HepG2 (cell line): Measurements from ENCODE around the gene IGLL1. TPM values are rescaled to one million over a fixed set of nuclear protein-coding genes. Genes with fewer than 3 reads are reported as not detected.
"Not testable (repeated sequence)": the region's sequence is repeated elsewhere in the genome, so short reads cannot be mapped to it uniquely, and the experiment has no call there.

ENCODE experiments used
- ATAC-seq: fragments of 200-7000 bp; cut with Tn5 transposase; 3 replicates; pipeline ENCODE4 v1.9.1; 2020; ENCODE audit warnings: mild to moderate bottlenecking, moderate library complexity
- BruUV-seq: library from RNA; stranded (reverse); fragments of 400-500 nt; replicated peaks from 2 replicates; lab custom pipeline; 2021; lab: Mats Ljungman, UMichigan
- CTCF ChIA-PET: fragments of 300-600 bp; formaldehyde crosslinking; extraction: SDS; loops from one replicate; lab custom pipeline; 2021; ENCODE audit warnings: low total read pairs, inconsistent platforms, low intra/inter-chr PET ratio; lab: Yijun Ruan, JAX
- POLR2A ChIA-PET: fragments of 350-600 bp; sonication (Branson Sonifier 250); formaldehyde crosslinking; loops from one replicate; lab custom pipeline; 2020; ENCODE audit warnings: antibody characterized with exemption, inconsistent platforms; lab: Yijun Ruan, JAX
- DNase-seq: peaks from one replicate; pipeline ENCODE4 v3.0.0-alpha.2; 2015; ENCODE audit warnings: low spot score
- FAIRE-seq: peaks from 3 replicates; lab custom pipeline; 2011; peaks lifted over from hg19 to GRCh38; lab: Jason Lieb, UNC
- H2AFZ ChIP-seq: one replicate; pipeline ENCODE4 v1.6.1; 2011; ENCODE audit warnings: low read length, inconsistent platforms
- H3K27ac ChIP-seq: fragments of 300-600 bp; 3 replicates; pipeline ENCODE4 v1.8.0; 2011; ENCODE audit warnings: mixed run types, mild to moderate bottlenecking, mixed read lengths, low read length, inconsistent platforms; ENCODE audit not compliant: insufficient read depth; ENCODE audit errors: extremely low read length
- H3K27me3 ChIP-seq, 2 experiments: fragments of 200-600 bp in 1 of 2; 2 replicates in 1 of 2; 3 replicates in 1 of 2; pipeline versions ENCODE4 v1.6.0 to v1.8.0; 2011; ENCODE audit warnings: low read length in 2 of 2, mild to moderate bottlenecking in 2 of 2, moderate library complexity in 2 of 2, inconsistent platforms in 1 of 2; ENCODE audit not compliant: insufficient read depth in 2 of 2, control insufficient read depth in 1 of 2
- H3K36me3 ChIP-seq, 2 experiments: fragments of 200-600 bp in 1 of 2; replicated peaks in 1 of 2; 2 replicates in 1 of 2; 3 replicates in 1 of 2; pipeline versions ENCODE4 v1.5.1 to v1.8.0; 2011; ENCODE audit warnings: low read length in 2 of 2, inconsistent platforms in 1 of 2; ENCODE audit not compliant: insufficient read depth in 2 of 2, control insufficient read depth in 1 of 2
- H3K4me1 ChIP-seq: 2 replicates; pipeline ENCODE4 v1.5.1; 2012; ENCODE audit warnings: low read length, inconsistent platforms; ENCODE audit not compliant: insufficient read depth
- H3K4me2 ChIP-seq: 2 replicates; pipeline ENCODE4 v1.6.0; 2011; ENCODE audit warnings: low read depth, low read length, inconsistent platforms
- H3K4me3 ChIP-seq, 3 experiments: fragments of 200-600 bp in 1 of 3; sonication (generic), shearing (Covaris generic) in 1 of 3; replicated peaks in 1 of 3; 2 replicates each; pipeline ENCODE4 v1.5.1; 2011 to 2016; ENCODE audit warnings: low read length in 3 of 3, inconsistent platforms in 2 of 3, low read depth in 2 of 3, mild to moderate bottlenecking in 2 of 3, control low read depth in 1 of 3, mixed read lengths in 1 of 3; ENCODE audit not compliant: insufficient read depth in 1 of 3
- H3K79me2 ChIP-seq: one replicate; pipeline ENCODE4 v1.6.1; 2011; ENCODE audit warnings: low read length, inconsistent platforms; ENCODE audit not compliant: insufficient read depth
- H3K9ac ChIP-seq: 2 replicates; pipeline ENCODE4 v1.6.0; 2011; ENCODE audit warnings: mild to moderate bottlenecking, low read depth, low read length, inconsistent platforms; ENCODE audit not compliant: insufficient read depth
- H3K9me3 ChIP-seq: 2 replicates; pipeline ENCODE4 v1.5.1; 2012; ENCODE audit warnings: mild to moderate bottlenecking, low read length
- H4K20me1 ChIP-seq: 2 replicates; pipeline ENCODE4 v1.6.0; 2011; ENCODE audit warnings: inconsistent platforms, mild to moderate bottlenecking, low read length, moderate library complexity; ENCODE audit not compliant: insufficient read depth
- PITX1 ChIP-seq: sonication (generic); formaldehyde crosslinking; IDR thresholded peaks from 2 replicates; pipeline ENCODE4 v1.5.1; 2020; ENCODE audit warnings: mild to moderate bottlenecking, missing genetic modification reagents
- ZMYM3 ChIP-seq: sonication (generic); formaldehyde crosslinking; IDR thresholded peaks from 2 replicates; pipeline ENCODE4 v1.5.1; 2020; ENCODE audit warnings: mild to moderate bottlenecking, missing genetic modification reagents
- ZNF468 ChIP-seq: sonication (generic); formaldehyde crosslinking; IDR thresholded peaks from 2 replicates; pipeline ENCODE4 v1.8.0; 2022; ENCODE audit warnings: mild to moderate bottlenecking, moderate library complexity, missing genetic modification reagents
- ZNF629 ChIP-seq: sonication (generic); formaldehyde crosslinking; conservative IDR thresholded peaks from 2 replicates; pipeline ENCODE4 v1.5.0; 2020; ENCODE audit warnings: missing genetic modification reagents
- ZNF7 ChIP-seq: IDR thresholded peaks from 2 replicates; pipeline ENCODE4 v1.6.1; 2016; ENCODE audit warnings: missing biosample characterization, missing genetic modification reagents
- WGBS: methylation state at CpG from one replicate; pipeline ENCODE4 v1.1.6; 2017; ENCODE audit warnings: low lambda C conversion rate; 5-methylcytosine and 5-hydroxymethylcytosine counted together
- in situ Hi-C: cut with HindIII; loops from 2 replicates; pipeline ENCODE4 v1.10.0; 2017; ENCODE audit warnings: low pct_unique_long_range_greater_than_20kb; ENCODE audit not compliant: extremely low pct_ligation_motif_present
- intact Hi-C: fragments of 100-400 bp; cut with micrococcal nuclease; formaldehyde crosslinking; loops from one replicate; pipeline ENCODE4 v1.10.0; 2022; ENCODE audit not compliant: unreplicated experiment
- polyA plus RNA-seq, 8 experiments: library from polyadenylated mRNA; depleted of rRNA in 3 of 8; stranded (reverse) in 7 of 8; unstranded in 1 of 8; fragments of >200 nt; fragmentation: Illumina TruSeq in 4 of 8; extraction: Trizol in 4 of 8; gene quantifications; 2 replicates each; pipeline versions ENCODE4 v1.2.1 to v1.2.3, GENCODE V29; 2011 to 2016; ENCODE audit warnings: low read depth in 4 of 8, missing spikeins in 1 of 8, mixed read lengths in 1 of 8; ENCODE audit not compliant: insufficient read depth in 1 of 8
- total RNA-seq, 5 experiments: library from RNA; depleted of rRNA; stranded (reverse); fragments of >200 nt; fragmentation: Illumina TruSeq; extraction: Trizol; gene quantifications; 2 replicates each; pipeline ENCODE4 v1.2.3, GENCODE V29; 2016; ENCODE audit warnings: low read depth in 1 of 5
- TF ChIP-seq, protein P1 (sequence below): sonication (generic); formaldehyde crosslinking; IDR thresholded peaks from 2 replicates; pipeline ENCODE4 v1.9.0; 2022; ENCODE audit warnings: low read depth, missing genetic modification reagents
- TF ChIP-seq, protein P2 (sequence below): sonication (generic); formaldehyde crosslinking; IDR thresholded peaks from 2 replicates; pipeline ENCODE4 v1.4.0; 2020; ENCODE audit warnings: missing genetic modification reagents

IGLL1 gene
- total and polyA plus RNA-seq, 2 of the 13 experiments (the other 11 are each of a cell fraction or from before 2014, with no cell fraction given) = not detected

DNA sequence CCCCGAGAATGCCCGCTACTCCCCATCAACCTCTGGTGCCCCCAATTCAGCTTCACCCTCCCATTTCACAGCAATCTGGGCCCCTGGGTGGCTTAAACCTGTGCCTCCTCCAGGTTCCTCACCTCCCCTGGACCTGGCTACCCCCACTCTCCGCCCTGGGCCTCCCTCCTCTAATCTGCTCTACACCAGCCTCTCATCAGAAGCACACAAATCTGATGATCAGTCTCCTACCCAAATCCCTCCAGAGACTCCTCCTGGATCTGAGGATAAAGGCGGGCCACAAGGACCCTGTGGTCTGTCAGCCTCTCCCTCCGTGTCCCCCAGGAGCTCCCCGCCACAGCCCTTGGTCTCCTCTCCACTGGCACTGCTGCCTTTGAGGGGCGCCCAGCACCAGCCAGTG, 23.2 kb upstream of the IGLL1 start (continued):
- TF ChIP-seq, protein P1, sequence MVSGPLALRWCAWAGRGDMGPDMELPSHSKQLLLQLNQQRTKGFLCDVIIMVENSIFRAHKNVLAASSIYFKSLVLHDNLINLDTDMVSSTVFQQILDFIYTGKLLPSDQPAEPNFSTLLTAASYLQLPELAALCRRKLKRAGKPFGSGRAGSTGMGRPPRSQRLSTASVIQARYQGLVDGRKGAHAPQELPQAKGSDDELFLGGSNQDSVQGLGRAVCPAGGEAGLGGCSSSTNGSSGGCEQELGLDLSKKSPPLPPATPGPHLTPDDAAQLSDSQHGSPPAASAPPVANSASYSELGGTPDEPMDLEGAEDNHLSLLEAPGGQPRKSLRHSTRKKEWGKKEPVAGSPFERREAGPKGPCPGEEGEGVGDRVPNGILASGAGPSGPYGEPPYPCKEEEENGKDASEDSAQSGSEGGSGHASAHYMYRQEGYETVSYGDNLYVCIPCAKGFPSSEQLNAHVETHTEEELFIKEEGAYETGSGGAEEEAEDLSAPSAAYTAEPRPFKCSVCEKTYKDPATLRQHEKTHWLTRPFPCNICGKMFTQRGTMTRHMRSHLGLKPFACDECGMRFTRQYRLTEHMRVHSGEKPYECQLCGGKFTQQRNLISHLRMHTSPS = no peak
- TF ChIP-seq ZNF7 (CRISPR knock-in tag) = no peak
- no peak for TF ChIP-seq PITX1 (CRISPR knock-in tag)

DNA sequence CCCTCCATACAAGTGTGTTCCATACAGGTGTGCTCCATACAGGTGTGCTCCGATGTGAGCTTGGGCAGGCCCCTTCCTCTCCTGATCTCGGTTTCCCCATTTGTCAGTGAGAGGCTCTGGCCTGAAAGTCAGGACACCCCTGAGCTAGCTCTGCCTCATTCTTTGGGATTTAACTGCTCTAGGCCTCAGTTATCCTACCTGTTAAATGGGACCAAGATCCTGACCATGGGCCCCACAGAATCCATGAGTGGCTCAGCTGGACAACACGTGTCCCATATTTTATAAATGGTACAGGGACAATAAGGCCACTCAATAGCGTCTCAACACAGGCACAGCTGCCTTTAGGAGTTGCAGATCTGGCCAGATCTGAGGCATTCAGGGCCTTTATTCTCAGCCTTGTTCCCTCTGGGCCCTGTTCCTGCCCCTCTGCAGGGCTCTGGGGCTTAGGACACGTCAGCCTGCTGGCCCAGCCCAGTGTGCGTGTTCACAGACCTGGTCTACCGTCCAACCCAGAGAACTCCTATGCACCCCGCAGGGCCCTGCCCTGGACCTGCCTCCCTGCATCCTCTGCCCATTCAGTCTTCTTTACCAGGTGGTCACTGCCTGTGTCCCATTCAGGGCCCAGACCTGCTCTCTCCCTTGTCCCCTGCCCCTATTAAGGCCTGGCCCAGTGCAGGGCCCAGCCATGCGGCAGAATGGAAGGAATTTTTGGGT, 18.9 kb upstream of the IGLL1 start:
- no peak for FAIRE-seq
- in situ Hi-C loops (loop anchor here (25.0 kb wide), 1 partner anchor 112 kb away; no protein-coding TSS in a partner anchor), intact Hi-C loops (no loop called here)
- Histone ChIP-seq H3K79me2 (no peaks in the 10 kb centered on the region), H3K9ac (no peak overlapping the region), H3K9me3 (no peaks in the 10 kb centered on the region), H3K27ac (no peak overlapping the region), H2AFZ (no peak overlapping the region), H3K4me3 (no peak overlapping the region), H4K20me1 (no peaks in the 10 kb centered on the region), H3K36me3 (no peaks in the 10 kb centered on the region), H3K4me2 (no peak overlapping the region), H3K4me1 (peaks cover 27% of the 10 kb centered on the region), H3K27me3 (no peaks in the 10 kb centered on the region)
- CTCF ChIA-PET = no interaction called here
- no TSS peak for BruUV-seq
- TF ChIP-seq ZNF629 (peak; percentile 90), ZMYM3 (CRISPR knock-in tag) (peak; percentile 47; the same call in 1 of the 2 replicates), ZNF468 (no peak)
- TF ChIP-seq, protein P2, sequence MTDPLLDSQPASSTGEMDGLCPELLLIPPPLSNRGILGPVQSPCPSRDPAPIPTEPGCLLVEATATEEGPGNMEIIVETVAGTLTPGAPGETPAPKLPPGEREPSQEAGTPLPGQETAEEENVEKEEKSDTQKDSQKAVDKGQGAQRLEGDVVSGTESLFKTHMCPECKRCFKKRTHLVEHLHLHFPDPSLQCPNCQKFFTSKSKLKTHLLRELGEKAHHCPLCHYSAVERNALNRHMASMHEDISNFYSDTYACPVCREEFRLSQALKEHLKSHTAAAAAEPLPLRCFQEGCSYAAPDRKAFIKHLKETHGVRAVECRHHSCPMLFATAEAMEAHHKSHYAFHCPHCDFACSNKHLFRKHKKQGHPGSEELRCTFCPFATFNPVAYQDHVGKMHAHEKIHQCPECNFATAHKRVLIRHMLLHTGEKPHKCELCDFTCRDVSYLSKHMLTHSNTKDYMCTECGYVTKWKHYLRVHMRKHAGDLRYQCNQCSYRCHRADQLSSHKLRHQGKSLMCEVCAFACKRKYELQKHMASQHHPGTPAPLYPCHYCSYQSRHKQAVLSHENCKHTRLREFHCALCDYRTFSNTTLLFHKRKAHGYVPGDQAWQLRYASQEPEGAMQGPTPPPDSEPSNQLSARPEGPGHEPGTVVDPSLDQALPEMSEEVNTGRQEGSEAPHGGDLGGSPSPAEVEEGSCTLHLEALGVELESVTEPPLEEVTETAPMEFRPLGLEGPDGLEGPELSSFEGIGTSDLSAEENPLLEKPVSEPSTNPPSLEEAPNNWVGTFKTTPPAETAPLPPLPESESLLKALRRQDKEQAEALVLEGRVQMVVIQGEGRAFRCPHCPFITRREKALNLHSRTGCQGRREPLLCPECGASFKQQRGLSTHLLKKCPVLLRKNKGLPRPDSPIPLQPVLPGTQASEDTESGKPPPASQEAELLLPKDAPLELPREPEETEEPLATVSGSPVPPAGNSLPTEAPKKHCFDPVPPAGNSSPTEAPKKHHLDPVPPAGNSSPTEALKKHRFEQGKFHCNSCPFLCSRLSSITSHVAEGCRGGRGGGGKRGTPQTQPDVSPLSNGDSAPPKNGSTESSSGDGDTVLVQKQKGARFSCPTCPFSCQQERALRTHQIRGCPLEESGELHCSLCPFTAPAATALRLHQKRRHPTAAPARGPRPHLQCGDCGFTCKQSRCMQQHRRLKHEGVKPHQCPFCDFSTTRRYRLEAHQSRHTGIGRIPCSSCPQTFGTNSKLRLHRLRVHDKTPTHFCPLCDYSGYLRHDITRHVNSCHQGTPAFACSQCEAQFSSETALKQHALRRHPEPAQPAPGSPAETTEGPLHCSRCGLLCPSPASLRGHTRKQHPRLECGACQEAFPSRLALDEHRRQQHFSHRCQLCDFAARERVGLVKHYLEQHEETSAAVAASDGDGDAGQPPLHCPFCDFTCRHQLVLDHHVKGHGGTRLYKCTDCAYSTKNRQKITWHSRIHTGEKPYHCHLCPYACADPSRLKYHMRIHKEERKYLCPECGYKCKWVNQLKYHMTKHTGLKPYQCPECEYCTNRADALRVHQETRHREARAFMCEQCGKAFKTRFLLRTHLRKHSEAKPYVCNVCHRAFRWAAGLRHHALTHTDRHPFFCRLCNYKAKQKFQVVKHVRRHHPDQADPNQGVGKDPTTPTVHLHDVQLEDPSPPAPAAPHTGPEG (CRISPR knock-in tag) = no peak
- 56% methylated on average over 3 of the region's 9 CpGs for WGBS
- DNase-seq = no peak
- no peak for ATAC-seq
- POLR2A ChIA-PET = no interaction called here

DNA sequence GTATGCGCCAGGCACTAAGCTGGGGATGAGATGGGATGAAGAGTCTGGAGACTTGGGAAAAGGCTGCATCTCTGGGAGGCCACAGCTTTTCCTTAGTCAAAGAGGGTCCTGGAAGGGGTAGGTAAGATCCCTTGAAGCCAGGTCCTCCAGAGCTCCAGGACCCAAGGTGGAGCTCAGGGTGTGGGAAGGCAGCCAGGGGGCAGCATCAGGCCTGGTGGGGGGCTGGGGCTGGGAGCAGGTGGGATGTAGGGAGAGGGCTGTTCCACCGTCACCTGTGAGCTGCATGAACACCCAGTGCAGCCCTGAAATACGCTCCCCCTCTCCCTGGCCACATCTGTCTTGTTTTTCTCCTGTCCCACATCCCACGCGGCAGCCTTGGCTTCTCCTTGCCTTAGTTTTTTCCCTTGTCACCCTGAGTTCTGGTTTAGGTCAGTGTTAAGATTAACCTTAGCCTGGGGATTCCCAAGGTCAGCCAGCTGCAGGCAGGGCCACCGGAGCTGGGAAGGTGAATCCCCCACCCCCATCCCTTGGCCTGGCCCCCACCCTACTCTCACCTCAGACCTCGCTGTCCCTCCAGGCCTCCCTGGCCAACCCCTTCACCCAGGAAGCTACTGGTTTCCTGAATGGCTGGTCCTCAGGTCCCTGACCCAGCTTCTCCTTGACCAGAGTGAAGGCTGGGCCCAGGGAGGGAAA, 17.6 kb upstream of the IGLL1 start:
- H3K27ac ChIP-seq, H4K20me1 ChIP-seq, POLR2A ChIA-PET, FAIRE-seq, H3K4me3 ChIP-seq, H3K9me3 ChIP-seq, BruUV-seq, H3K9ac ChIP-seq, intact Hi-C loops, H3K79me2 ChIP-seq, H2AFZ ChIP-seq, H3K4me2 ChIP-seq, CTCF ChIA-PET, H3K27me3 ChIP-seq, DNase-seq, H3K36me3 ChIP-seq: not testable (repeated sequence)
- peak; percentile 62 for ATAC-seq
- H3K4me1 ChIP-seq = peaks cover 18% of the 10 kb centered on the region
- in situ Hi-C loops = loop anchor here (25.0 kb wide), 1 partner anchor 110 kb away; no protein-coding TSS in a partner anchor
- WGBS = 26% methylated on average over 4 of the region's 7 CpGs
